GM12892 (cell line): ENCODE measurements around the gene XIAP.

Experiments
- POLR2A ChIP-seq: IDR thresholded peaks from 2 replicates; pipeline ENCODE4 v1.6.1; 2011; ENCODE audit warnings: low read depth, low read length, control low read depth
- POLR2AphosphoS5 ChIP-seq: IDR thresholded peaks from 2 replicates; pipeline ENCODE4 v1.6.1; 2011; ENCODE audit warnings: low read depth, low read length, control low read depth
- TAF1 ChIP-seq: IDR thresholded peaks from 2 replicates; pipeline ENCODE4 v1.6.1; 2011; ENCODE audit warnings: low read depth, mild to moderate bottlenecking, control low read depth, low read length, borderline replicate concordance

- TF ChIP-seq POLR2AphosphoS5 (no peak), POLR2A (no peak), TAF1 (no peak)
Measured at GRCh38 chrX:123884809-123885408, 25.1 kb downstream of the XIAP start.
